Ramos (cell line): Measurements from ENCODE around the gene NTN4.
"Not testable (repeated sequence)": the region's sequence is repeated elsewhere in the genome, so short reads cannot be mapped to it uniquely, and the experiment has no call there.

Experiments
- in situ Hi-C: fragments of 300-500 bp; cut with MboI; formaldehyde crosslinking; loops from one replicate; pipeline ENCODE4 v1.14.3; 2022; ENCODE audit warnings: low sequenced_read_pairs; ENCODE audit not compliant: unreplicated experiment

The NTN4 gene

DNA sequence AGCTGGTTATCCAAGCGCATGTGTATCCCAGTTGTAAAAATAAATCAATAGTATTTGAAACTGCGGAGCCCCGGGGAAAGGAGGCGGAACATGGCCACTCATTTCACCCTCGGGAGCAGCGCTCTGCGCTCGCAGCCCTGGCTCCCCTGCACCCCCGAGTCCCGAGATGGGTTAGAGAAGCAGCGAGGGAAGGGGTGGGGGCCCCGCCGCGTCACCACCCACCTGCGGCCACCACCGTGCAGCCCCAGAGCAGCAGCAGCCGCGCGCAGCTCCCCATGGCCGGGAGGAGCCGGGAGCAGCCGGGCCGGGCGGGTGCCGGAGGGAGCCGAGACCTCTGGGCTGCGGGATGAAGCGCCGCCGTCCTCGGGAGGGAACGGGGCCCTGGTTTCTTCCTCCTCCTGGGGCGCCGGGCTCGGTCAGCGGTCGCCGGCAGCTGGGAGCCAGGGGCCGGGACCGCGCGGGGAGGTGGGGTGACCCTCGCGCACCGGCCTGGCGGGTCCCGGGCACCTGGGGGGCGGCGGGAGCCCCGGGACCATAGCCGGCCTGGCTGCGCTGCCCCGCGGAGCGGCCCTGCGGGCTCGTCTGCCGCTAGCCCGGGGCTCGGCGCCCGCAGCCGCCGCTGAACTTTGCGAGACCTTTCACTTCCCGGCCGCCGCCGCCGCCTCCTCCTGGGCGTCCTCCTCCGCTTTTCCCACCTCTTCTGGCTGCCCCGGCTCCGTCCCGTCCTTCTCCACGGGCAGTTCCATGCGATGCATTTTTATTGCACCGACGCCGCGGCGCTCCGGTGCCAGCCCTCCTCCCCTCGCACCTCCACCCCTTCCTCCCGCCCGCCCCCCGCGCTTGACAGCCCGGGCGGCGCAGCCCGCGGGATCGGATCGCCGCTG is at the start of gene NTN4:
NTN4 (minus strand) TSS at position 732 of the 884 bp plus-strand sequence; CDS start at position 277, 455 bp downstream.
- in situ Hi-C loops: no loop called here

DNA sequence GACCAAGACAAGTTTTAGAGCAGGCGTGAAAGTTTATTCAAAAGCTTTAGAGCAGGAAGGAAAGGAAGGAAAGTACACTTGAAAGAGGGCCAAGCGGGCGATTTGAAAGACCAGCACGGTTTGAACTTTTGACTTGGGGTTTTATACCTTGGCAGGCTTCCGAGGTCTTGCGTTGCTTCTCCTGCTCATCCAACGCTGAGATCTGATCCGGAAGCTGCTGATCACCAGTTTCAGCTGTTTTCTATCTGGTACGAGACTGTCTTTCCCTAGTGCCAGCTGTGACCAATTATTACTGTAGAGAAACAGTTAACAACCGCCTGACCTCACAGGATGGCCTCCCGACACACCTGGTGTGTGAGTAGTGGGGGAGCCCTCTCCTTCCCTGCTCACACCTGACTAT is 47.6 kb upstream of the NTN4 start:
- in situ Hi-C loops: no loop called here

DNA sequence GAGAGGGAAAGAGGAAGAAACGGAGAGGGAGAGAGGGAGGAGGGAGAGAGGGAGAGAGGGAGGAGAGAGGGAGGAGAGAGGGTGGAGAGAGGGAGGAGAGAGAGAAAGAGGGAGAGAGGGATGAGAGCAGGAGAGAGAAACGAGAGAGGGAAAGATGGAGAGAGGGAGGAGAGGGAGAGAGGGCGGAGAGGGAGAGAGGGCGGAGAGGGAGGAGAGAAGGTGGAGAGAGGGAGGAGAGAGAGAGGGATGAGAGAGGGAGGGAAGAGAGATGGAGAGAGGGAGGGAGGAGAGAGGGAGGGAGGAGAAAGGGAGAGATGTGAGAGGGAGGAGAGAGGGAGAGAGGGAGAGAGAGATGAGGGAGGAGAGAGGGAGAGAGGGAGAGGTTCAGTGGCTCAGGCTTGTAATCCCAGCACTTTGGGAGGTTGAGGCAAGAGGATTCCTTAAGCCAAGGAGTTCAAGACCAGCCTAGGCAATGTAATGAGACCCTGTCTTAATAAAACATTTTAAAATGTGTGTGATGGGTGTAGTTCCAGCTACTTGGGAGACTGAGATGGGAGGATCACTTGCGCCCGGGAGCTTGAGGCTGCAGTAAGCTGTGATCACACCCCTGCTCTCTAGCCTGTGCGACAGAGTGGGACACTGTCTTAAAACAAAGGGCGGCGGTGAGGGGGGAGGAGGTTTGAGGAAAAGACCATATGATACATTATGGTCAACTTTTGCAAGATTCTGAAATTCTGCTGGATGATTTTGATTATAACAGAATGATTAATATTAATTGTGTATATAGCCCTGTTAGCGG is 46.9 kb upstream of the NTN4 start:
- in situ Hi-C loops: no loop called here

DNA sequence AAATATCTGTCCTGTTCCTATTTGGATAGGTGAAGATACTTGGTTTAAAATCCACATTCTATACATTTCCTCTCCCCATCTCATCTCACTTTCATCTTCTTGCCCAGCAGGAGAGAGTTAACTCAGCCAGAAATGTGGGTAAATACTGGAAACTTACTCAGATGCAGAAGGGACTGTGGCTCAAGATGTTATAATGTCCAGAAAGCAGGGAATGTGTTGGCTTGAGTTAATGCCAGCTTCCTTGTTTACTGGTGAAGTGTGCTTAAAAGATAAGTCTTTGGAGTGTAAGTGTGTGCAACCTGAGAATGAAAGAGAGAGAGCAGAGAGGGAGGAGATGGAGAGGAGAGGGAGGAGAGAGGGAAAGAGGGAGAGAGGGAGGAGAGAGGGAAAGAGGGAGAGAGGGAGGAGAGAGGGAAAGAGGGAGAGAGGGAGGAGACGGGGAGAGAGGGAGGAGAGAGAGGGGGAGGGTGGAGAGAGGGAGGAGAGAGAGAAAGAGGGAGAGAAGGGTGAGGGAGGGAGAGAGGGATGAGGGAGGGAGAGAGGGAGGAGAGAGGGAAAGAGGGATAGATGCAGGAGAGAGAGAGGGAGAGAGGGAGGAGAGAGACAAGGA is 46.2 kb upstream of the NTN4 start:
- in situ Hi-C loops: no loop called here

DNA sequence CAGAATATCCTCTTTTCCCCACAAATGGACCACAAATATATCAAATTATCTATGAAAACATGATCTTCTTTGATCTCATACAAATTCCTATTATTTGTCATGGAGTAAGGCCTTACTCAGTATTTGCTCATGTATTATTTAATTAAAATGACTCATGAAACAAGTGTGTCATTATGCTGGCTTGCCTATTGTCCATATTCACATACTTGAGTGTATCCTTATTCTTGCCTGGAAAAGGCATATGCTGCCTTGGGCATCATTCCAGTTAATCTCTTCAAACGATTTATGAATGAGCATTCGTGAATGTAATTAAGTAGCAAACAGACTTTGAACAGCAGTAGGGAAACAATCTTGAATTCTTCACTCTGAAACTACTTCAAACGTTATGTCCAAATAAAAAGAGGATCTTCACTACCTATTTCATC is 45.6 kb upstream of the NTN4 start:
- in situ Hi-C loops: no loop called here

DNA sequence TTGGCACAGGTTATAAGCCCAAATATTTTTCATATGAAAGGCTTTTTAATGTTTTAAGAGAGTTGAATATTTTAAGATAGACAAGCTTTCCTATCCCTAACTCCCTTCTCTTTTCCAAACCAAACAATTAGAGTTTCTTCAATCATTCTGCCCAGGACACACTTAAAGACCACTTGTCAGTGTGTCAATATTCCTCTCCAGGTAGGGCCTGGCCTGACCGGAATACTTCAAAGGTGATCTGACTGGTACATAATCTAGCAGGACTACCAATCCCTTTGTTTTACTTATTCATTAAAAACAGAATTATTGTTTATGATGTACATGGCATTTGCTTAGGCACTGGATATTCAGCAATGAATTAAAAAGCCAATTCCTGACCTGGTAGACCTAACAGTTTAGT is 44.0 kb upstream of the NTN4 start:
- in situ Hi-C loops: no loop called here

DNA sequence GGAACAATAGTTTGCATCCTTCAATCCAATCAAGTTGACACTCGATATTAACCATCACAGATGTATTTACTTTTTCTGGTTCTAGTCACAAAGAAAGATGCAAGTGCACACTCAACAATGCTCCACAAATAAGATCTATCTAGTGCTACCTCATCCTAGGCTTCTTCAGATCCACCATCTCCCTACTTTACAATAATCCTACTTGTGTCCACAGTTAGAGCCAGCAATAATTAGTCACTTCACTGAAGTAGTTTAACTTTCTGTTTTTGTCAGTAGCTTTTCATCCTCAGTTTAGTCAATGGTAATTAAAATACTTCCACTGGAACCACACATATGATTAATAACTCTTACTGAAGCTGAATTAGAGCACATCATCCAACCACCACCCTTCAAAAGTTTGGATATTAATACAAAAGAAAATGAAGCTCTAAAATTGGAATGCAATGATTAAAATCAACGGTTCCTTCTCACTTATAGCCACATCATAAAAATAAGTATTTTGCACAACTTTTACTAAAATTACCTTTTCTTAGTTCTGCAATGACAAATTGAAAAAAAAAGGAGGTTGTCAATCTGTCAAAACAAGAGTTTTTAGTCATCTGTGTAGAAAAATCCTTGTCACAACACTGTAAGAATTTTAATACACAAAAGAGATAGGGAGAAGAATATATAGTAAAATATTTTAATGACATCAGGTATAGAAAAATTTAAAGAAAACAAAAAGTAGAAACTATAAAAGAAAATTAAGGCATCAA is 39.9 kb upstream of the NTN4 start:
- in situ Hi-C loops: no loop called here

DNA sequence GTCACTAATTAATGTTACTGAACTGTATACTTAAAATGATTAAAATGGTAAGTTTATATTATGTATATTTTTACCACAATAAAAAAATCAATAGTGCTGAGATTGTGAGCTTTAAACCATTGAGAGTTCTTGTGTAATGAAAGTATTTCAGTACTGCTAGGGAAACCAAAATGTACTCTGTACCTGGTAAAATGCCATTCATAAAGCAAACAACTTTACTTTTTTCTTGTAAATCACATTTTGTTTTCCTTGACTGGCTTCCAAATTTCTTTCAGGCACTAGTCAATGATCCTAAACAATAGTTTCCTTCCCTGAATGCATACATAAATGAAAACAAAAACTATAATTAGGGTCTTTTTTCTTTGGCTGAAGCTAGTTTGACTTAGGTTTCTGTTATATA is 38.8 kb upstream of the NTN4 start:
- in situ Hi-C loops: no loop called here

DNA sequence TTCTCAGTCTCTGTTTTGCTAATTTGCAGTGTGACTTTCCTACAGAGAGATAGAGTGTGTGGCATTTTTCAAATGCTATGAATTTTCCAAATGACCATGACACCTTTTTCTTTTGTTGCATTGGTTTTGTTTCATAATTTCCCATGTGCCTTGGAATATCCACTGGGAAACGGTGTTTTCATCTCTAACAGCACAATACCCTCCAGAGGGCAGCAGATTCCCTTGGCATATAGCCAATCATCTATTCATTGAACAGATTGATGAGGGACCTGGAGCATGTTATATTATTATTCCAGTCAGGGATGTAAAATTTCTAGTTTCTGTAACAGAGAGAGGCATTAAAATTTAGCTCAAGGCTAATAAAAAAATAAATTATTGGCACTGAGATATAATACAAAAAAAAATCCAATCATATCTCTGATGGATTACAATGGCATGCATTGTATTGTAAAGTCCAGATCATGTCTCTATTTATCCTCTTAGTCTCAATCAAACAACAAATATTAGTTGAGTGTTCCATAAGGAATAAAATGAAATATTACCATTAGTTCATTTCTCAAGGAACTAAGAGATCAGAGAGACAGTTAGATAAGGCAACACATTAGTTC is 29.6 kb upstream of the NTN4 start:
- in situ Hi-C loops: no loop called here

DNA sequence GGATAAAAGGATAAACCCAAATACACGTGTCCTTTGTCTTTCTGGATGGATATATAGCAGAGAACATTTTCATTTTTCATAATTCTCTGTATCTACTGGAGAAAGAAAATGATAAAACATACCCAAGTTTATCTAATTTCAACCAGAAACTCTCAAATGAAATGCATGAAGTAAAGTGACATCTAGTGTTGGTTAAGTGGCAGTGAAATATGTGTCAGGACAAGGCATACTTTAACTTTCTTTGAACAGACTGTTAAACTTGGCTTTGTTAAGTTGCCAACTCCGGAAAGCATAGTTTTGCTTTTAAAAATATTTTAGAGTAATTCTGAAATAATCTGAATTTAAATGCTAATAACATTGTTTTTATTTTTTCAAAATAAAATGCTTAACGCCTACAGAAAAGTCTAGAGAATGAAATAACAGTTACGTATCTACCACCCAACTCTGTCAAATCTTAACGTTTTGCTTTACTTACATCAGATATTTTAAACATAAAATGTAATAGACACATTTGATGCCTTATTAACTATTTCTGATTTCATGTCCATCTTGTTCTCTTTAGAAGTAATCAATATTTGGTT is 25.2 kb upstream of the NTN4 start:
- in situ Hi-C loops: no loop called here

DNA sequence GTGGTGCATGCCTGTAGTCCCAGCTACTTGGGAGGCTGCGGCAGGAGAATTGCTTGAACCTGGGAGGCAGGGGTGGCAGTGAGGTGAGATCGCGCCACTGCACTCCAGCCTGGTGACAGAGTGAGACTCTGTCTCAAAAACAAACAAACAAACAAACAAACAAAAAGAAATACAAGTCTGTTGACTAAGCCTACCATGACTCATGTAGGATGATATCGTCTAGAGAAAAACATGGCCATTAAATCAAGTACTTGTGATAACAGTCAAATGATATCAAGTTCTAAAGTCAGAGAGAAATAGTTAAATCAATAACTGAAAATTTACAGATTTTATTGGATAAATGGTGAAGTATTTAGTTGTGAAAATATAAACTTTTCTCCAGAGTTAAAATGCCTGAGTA is 21.6 kb upstream of the NTN4 start:
- in situ Hi-C loops: not testable (repeated sequence)

DNA sequence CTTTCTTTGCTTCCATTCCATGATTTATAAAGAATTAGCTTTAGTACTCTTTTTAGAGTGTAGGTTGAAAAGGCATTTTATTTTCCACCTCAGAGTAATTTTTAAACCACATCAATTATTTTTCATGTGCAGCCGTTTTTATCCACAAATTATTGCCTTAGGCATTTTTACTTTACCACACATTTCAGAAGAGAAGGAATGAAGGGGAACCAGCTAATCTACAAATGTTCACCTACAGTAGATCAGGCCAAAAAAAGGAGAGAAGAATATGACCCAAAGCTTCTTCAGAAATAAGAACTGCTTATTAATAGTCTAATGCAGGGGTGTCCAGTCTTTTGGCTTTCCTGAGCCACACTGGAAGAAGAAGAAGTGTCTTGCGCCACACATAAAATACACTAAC is 19.8 kb upstream of the NTN4 start:
- in situ Hi-C loops: no loop called here

DNA sequence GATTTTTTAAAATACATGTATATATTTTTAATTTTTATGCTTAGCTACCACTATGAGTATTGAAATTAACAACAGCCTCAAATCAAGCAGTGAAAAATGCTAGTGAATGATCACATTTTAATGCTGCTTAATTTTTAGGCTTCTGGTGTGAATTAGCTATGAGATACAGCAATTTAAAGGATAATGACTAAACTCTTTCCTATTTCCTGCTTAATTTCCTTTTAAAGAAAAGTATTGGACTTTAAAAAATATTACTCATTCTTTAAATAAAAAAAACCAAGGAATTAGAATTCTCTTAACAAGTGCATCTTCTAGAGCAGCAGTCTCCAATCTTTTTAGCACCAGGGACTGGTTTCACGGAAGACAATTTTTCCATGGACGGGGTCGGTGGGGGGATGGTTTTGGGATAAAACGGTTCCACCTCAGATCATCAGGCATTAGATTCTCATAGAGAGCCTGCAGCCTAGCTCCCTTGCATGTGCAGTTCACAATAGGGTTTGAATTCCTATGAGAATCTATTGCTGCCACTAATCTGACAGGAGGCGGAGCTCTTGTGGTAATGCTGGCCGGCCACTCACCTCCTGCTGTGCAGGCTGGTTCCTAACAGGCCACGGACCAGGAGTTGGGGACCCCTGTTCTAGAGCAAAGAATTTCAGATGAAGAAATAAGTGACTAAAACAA is 18.6 kb upstream of the NTN4 start:
- in situ Hi-C loops: no loop called here

DNA sequence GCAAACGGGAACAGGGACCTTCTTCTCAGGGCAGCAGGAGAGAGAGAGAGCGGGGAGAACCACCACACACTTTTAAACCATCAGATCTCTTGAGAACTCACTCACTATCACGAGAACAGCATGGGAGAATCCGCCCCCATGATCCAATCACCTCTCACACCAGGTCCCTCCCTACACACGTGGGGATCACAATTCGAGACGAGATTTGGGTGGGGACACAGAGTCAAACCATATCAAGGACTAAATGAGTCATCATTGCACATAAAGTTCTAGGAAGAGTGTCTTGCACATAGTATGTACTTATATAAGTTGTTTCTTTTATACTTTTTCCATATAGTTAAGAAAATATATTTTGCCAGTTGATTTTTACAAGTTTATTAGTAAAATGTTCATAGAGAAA is 17.6 kb upstream of the NTN4 start:
- in situ Hi-C loops: no loop called here

DNA sequence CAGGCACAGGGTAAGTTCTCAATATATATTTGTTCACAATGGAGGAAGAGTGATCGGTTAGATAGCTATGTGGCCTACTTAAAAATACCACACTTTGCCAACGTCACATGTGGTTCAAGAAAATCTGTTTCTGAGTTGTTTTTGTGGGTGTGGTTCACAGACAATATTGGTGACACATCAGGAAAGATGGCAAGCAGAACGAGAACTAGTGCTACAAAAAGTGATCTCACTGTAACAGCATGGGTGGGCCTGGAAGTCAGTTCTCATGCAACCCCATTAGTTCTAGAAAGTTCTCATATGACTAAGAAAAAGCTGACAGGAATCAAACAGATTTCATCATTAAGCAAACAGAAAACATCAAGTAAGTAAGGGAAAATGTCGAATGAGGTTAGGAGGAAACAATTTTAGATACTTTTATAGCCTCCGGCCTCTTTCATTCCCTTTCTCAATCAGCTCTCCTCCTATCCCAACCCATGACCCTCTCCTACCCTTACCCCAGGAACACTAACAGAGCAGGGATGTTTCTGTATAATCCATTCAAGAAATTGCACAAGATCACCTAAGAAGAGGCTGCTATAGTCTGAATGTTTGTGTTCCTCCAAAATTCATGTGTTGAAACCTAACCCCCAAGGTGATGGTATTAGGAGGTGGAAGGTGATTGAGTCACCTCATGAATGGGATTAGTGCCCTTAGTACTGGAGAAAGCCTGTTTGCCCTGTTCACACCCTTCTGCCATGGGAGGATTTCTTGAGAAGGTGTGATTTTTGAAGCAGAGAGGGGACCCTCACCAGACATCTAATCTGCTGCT is 15.5 kb upstream of the NTN4 start:
- in situ Hi-C loops: no loop called here

DNA sequence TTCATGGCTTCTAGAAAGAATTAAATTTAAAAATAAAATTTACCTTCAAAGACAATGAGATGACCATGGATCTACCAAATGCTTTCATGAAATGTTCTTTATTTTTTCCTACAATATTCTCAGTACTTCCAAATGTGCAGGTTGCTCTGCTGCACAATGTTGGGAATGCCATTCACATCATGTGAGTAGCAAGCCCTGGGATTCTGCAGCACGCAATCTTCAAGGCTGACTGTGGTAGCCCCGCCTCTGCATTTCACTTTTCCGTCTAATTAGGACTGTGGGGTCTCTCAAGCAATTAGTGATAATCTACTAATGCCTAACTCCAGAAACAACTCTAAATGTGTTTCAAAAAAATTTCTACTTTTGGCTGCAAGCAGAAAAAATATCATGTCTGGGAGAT is 13.7 kb upstream of the NTN4 start:
- in situ Hi-C loops: no loop called here

DNA sequence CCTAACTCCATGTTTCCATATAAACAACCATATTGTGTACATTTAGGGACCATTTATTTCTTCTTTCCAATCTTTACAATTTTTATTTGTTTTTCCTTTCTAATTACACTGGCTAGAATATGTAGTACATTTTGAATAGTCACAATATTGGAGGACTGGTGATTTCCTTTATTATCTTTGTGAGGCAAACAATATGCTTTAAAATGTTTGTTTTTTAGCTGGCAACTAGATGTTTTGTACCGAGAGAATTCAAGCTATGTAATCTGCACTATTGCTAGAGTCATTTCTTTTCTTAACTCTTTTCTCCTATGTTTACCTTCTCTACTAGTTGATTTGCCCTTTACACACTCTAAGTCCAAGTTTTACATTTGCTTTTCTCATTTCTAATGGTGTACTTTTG is 13.3 kb upstream of the NTN4 start:
- in situ Hi-C loops: no loop called here
